Loucy (cell line): Measurements from ENCODE around the gene LIN28A.

Source experiments
- H2AFZ ChIP-seq: fragments of 200-600 bp; sonication (generic); 2 replicates; pipeline ENCODE4 v1.6.0; 2016; ENCODE audit warnings: antibody characterized with exemption, mild to moderate bottlenecking, low read length, moderate library complexity
- H3F3A ChIP-seq: fragments of 200-600 bp; 2 replicates; pipeline ENCODE4 v1.6.0; 2016; ENCODE audit warnings: antibody characterized with exemption, low read depth, mild to moderate bottlenecking
- H3K27me3 ChIP-seq: fragments of 200-600 bp; sonication (generic); 2 replicates; pipeline ENCODE4 v1.6.1; 2014; ENCODE audit warnings: low read length, mild to moderate bottlenecking; ENCODE audit not compliant: insufficient read depth, poor library complexity, severe bottlenecking
- H3K36me3 ChIP-seq: fragments of 200-600 bp; sonication (generic); 2 replicates; pipeline ENCODE4 v1.6.1; 2016; ENCODE audit warnings: low read length; ENCODE audit not compliant: insufficient read depth
- H3K4me1 ChIP-seq: fragments of 200-600 bp; sonication (generic); 2 replicates; pipeline ENCODE4 v1.5.1; 2014; ENCODE audit warnings: low read length, mild to moderate bottlenecking; ENCODE audit not compliant: insufficient read depth, poor library complexity, severe bottlenecking
- H3K4me2 ChIP-seq: fragments of 200-600 bp; sonication (generic); 2 replicates; pipeline ENCODE4 v1.6.0; 2014; ENCODE audit warnings: antibody characterized with exemption, low read length, low read depth, mild to moderate bottlenecking; ENCODE audit not compliant: poor library complexity, severe bottlenecking
- H3K4me3 ChIP-seq: fragments of 200-600 bp; sonication (generic); 2 replicates; pipeline ENCODE4 v1.5.1; 2014; ENCODE audit warnings: low read length, mild to moderate bottlenecking, mixed read lengths; ENCODE audit not compliant: poor library complexity, severe bottlenecking
- H3K79me2 ChIP-seq: fragments of 200-600 bp; sonication (generic); 2 replicates; pipeline ENCODE4 v1.6.1; 2014; ENCODE audit warnings: low read length; ENCODE audit not compliant: insufficient read depth
- H3K9ac ChIP-seq: fragments of 200-600 bp; sonication (generic); 2 replicates; pipeline ENCODE4 v1.6.0; 2014; ENCODE audit warnings: mild to moderate bottlenecking, low read depth, low read length, moderate library complexity; ENCODE audit not compliant: poor library complexity, severe bottlenecking
- H3K9me2 ChIP-seq: fragments of 200-600 bp; sonication (generic); replicated peaks from 2 replicates; pipeline ENCODE4 v1.6.1; 2016; ENCODE audit warnings: low read depth, low read length, mixed read lengths
- H3K9me3 ChIP-seq: fragments of 200-600 bp; sonication (generic); 2 replicates; pipeline ENCODE4 v1.6.1; 2014; ENCODE audit warnings: mild to moderate bottlenecking, antibody characterized with exemption, low read length, low read depth; ENCODE audit not compliant: insufficient read depth
- H4K20me1 ChIP-seq: fragments of 200-600 bp; sonication (generic); 2 replicates; pipeline ENCODE4 v1.6.0; 2014; ENCODE audit warnings: antibody characterized with exemption, low read length, mild to moderate bottlenecking; ENCODE audit not compliant: insufficient read depth, poor library complexity, severe bottlenecking
- CTCF ChIP-seq: fragments of 200-600 bp; sonication (generic); conservative IDR thresholded peaks from 2 replicates; pipeline ENCODE4 v1.5.1; 2014; ENCODE audit warnings: mild to moderate bottlenecking, antibody characterized with exemption, low read length
- EZH2phosphoT487 ChIP-seq: fragments of 200-600 bp; IDR thresholded peaks from 2 replicates; pipeline ENCODE4 v1.6.1; 2018; ENCODE audit warnings: antibody characterized with exemption, mild to moderate bottlenecking, moderate library complexity, borderline replicate concordance

Gene LIN28A

GRCh38 chr1:26418865-26419349, 8.3 kb downstream of the LIN28A start:
- no peaks in the 10 kb centered on the region for H3K9me2 ChIP-seq
- H3K36me3 ChIP-seq: no peaks in the 10 kb centered on the region
- no peaks in the 10 kb centered on the region for H3K4me1 ChIP-seq
- no peak overlapping the region for H3K4me2 ChIP-seq
- no peaks in the 10 kb centered on the region for H3K9me3 ChIP-seq
- peaks cover 4% of the 10 kb centered on the region for H3K27me3 ChIP-seq
- TF ChIP-seq EZH2phosphoT487: no peak
- no peak for TF ChIP-seq CTCF
- H3K9ac ChIP-seq: no peak overlapping the region
- H2AFZ ChIP-seq: no peak overlapping the region
- no peaks in the 10 kb centered on the region for H3F3A ChIP-seq
- no peaks in the 10 kb centered on the region for H4K20me1 ChIP-seq
- H3K79me2 ChIP-seq: no peaks in the 10 kb centered on the region
- H3K4me3 ChIP-seq: no peak overlapping the region

- no peaks in the 10 kb centered on the region for H4K20me1 ChIP-seq
- H3K9ac ChIP-seq: no peak overlapping the region
- H3K9me2 ChIP-seq: no peaks in the 10 kb centered on the region
- H3K4me1 ChIP-seq: no peaks in the 10 kb centered on the region
- H3K4me3 ChIP-seq: no peak overlapping the region
- no peaks in the 10 kb centered on the region for H3K36me3 ChIP-seq
- H2AFZ ChIP-seq: no peak overlapping the region
- H3K4me2 ChIP-seq: no peak overlapping the region
- TF ChIP-seq EZH2phosphoT487: no peak
- no peak for TF ChIP-seq CTCF
- H3F3A ChIP-seq: no peaks in the 10 kb centered on the region
- no peaks in the 10 kb centered on the region for H3K9me3 ChIP-seq
- no peaks in the 10 kb centered on the region for H3K79me2 ChIP-seq
- H3K27me3 ChIP-seq: peaks cover 4% of the 10 kb centered on the region
These were observed 8.9 kb downstream of the LIN28A start for GRCh38 chr1:26419494-26419893.

GRCh38 chr1:26429721-26430120, 19.1 kb downstream of the LIN28A start:
- Histone ChIP-seq H3K79me2 (peaks cover 19% of the 10 kb centered on the region), H3K4me1 (peaks cover 14% of the 10 kb centered on the region), H3K9ac (no peak overlapping the region), H3F3A (no peaks in the 10 kb centered on the region), H2AFZ (no peak overlapping the region), H3K4me2 (no peak overlapping the region), H3K27me3 (no peaks in the 10 kb centered on the region), H3K36me3 (no peaks in the 10 kb centered on the region), H3K9me3 (no peaks in the 10 kb centered on the region), H4K20me1 (no peaks in the 10 kb centered on the region), H3K9me2 (no peaks in the 10 kb centered on the region), H3K4me3 (no peak overlapping the region)
- TF ChIP-seq EZH2phosphoT487 (no peak), CTCF (no peak)
